CD14-positive monocyte (primary cell): ENCODE data around the gene FBN1. TPM values are rescaled to one million over a fixed set of nuclear protein-coding genes. Genes with fewer than 3 reads are reported as not detected.

ENCODE experiments used
- DNase-seq, 3 donors: peaks; one replicate each; pipeline ENCODE4 v3.0.0-alpha.2; 2011 to 2022
- H2AFZ ChIP-seq: 2 replicates; pipeline ENCODE4 v1.6.0; 2012; ENCODE audit warnings: mild to moderate bottlenecking, low read depth, low read length, inconsistent platforms; ENCODE audit not compliant: insufficient read depth, poor library complexity, severe bottlenecking
- H3K27ac ChIP-seq, 2 donors: 1 replicate in 1 of 2; 2 replicates in 1 of 2; pipeline ENCODE4 v1.5.1; 2012 to 2013; ENCODE audit warnings: low read length in 2 of 2, control low read depth in 1 of 2, inconsistent platforms in 1 of 2, low read depth in 1 of 2, mild to moderate bottlenecking in 1 of 2
- H3K27me3 ChIP-seq, 2 donors: one replicate each; pipeline versions ENCODE4 v1.6.0 to v1.6.1; 2011 to 2013; ENCODE audit warnings: low read length in 2 of 2; ENCODE audit not compliant: control insufficient read depth in 2 of 2, insufficient read depth in 2 of 2
- H3K36me3 ChIP-seq, 2 donors: replicated peaks in 1 of 2; 1 replicate in 1 of 2; 2 replicates in 1 of 2; pipeline versions ENCODE4 v1.5.1 to v1.6.1; 2012 to 2013; ENCODE audit warnings: low read length in 2 of 2, control low read depth in 1 of 2, inconsistent platforms in 1 of 2, mild to moderate bottlenecking in 1 of 2; ENCODE audit not compliant: insufficient read depth in 2 of 2, control insufficient read depth in 1 of 2
- H3K4me1 ChIP-seq, 2 donors: 1 replicate in 1 of 2; 2 replicates in 1 of 2; pipeline versions ENCODE4 v1.5.1 to v1.6.1; 2012 to 2013; ENCODE audit warnings: low read length in 2 of 2, control low read depth in 1 of 2, inconsistent platforms in 1 of 2, mild to moderate bottlenecking in 1 of 2, moderate library complexity in 1 of 2; ENCODE audit not compliant: insufficient read depth in 2 of 2, control insufficient read depth in 1 of 2
- H3K4me2 ChIP-seq: replicated peaks from 2 replicates; pipeline ENCODE3; 2012; ENCODE audit warnings: low read length, moderate library complexity, mild to moderate bottlenecking; ENCODE audit not compliant: poor library complexity, severe bottlenecking; ENCODE audit errors: extremely low read depth
- H3K4me3 ChIP-seq, 3 experiments: fragments of 200-600 bp in 1 of 3; sonication (generic) in 1 of 3; replicated peaks in 1 of 3; 1 replicate in 2 of 3; 2 replicates in 1 of 3; pipeline ENCODE4 v1.5.1; 2011 to 2013; ENCODE audit warnings: low read length in 3 of 3, mild to moderate bottlenecking in 3 of 3, control low read depth in 2 of 3, low read depth in 2 of 3, inconsistent platforms in 1 of 3, moderate library complexity in 1 of 3
- H3K79me2 ChIP-seq: 2 replicates; pipeline ENCODE4 v1.6.0; 2012; ENCODE audit warnings: mild to moderate bottlenecking, control low read depth, inconsistent platforms, low read length, moderate library complexity; ENCODE audit not compliant: insufficient read depth
- H3K9ac ChIP-seq: 2 replicates; pipeline ENCODE4 v1.6.0; 2017; ENCODE audit warnings: low read length, mild to moderate bottlenecking; ENCODE audit not compliant: insufficient read depth, poor library complexity, severe bottlenecking
- H3K9me3 ChIP-seq, 2 donors: replicated peaks in 1 of 2; 1 replicate in 1 of 2; 2 replicates in 1 of 2; pipeline versions ENCODE4 v1.5.1 to v1.6.1; 2012 to 2013; ENCODE audit warnings: low read length in 2 of 2, control low read depth in 1 of 2; ENCODE audit not compliant: control insufficient read depth in 1 of 2, insufficient read depth in 1 of 2
- H4K20me1 ChIP-seq: 2 replicates; pipeline ENCODE4 v1.6.0; 2012; ENCODE audit warnings: mild to moderate bottlenecking, low read length, control low read depth, moderate library complexity; ENCODE audit not compliant: insufficient read depth
- H3K27ac Mint-ChIP-seq, 7 donors: one replicate each; pipeline ENCODE4 v1.8.0; 2020; ENCODE audit warnings: mild to moderate bottlenecking in 7 of 7, mixed read lengths in 7 of 7, moderate library complexity in 6 of 7, inconsistent platforms in 2 of 7
- H3K27me3 Mint-ChIP-seq, 3 donors: one replicate each; pipeline ENCODE4 v1.8.0; 2021 to 2022; ENCODE audit warnings: low read depth in 3 of 3, mild to moderate bottlenecking in 3 of 3, mixed read lengths in 3 of 3, moderate library complexity in 3 of 3, inconsistent platforms in 1 of 3
- H3K36me3 Mint-ChIP-seq, 2 donors: one replicate each; pipeline ENCODE4 v1.8.0; 2020; ENCODE audit warnings: mixed read lengths in 2 of 2, inconsistent platforms in 1 of 2, mild to moderate bottlenecking in 1 of 2
- H3K4me1 Mint-ChIP-seq: one replicate; pipeline ENCODE4 v1.8.0; 2020; ENCODE audit warnings: mild to moderate bottlenecking, mixed read lengths
- H3K4me3 Mint-ChIP-seq, 2 donors: one replicate each; pipeline ENCODE4 v1.8.0; 2020; ENCODE audit warnings: mild to moderate bottlenecking in 2 of 2, mixed read lengths in 2 of 2, moderate library complexity in 1 of 2
- H3K9me3 Mint-ChIP-seq, 7 donors: one replicate each; pipeline ENCODE4 v1.8.0; 2020 to 2022; ENCODE audit warnings: mixed read lengths in 7 of 7, mild to moderate bottlenecking in 6 of 7, moderate library complexity in 6 of 7, inconsistent platforms in 2 of 7
- WGBS: methylation state at CpG from one replicate; pipeline ENCODE4 v1.1.5; 2013; ENCODE audit warnings: missing lambda C conversion rate; ENCODE audit not compliant: insufficient coverage; 5-methylcytosine and 5-hydroxymethylcytosine counted together
- intact Hi-C, 2 donors: fragments of 100-400 bp; cut with micrococcal nuclease; formaldehyde crosslinking; loops; one replicate each; pipeline versions ENCODE4 v1.15.0 to v1.15.1; 2023
- polyA plus RNA-seq, 3 donors: library from polyadenylated mRNA; depleted of rRNA in 1 of 3; unstranded in 2 of 3; stranded (reverse) in 1 of 3; fragments of 300-500 nt in 2 of 3; fragments of >200 nt in 1 of 3; fragmentation: Illumina TruSeq in 2 of 3; gene quantifications; 1 replicate in 2 of 3; 2 replicates in 1 of 3; pipeline ENCODE4 v1.2.3, GENCODE V29; 2012 to 2021
- TF ChIP-seq, protein P1 (sequence below): fragments of 200-600 bp; IDR thresholded peaks from one replicate; pipeline ENCODE4 v1.8.0; 2022; ENCODE audit warnings: antibody characterized with exemption, mild to moderate bottlenecking

The FBN1 gene
- polyA plus RNA-seq, 3 donors = 0.29 TPM; not detected in 2

- H3K4me1 Mint-ChIP-seq = peaks cover 8% of the 10 kb centered on the region
These were observed 175.8 kb downstream of the FBN1 start for GRCh38 chr15:48469681-48470080.

DNA sequence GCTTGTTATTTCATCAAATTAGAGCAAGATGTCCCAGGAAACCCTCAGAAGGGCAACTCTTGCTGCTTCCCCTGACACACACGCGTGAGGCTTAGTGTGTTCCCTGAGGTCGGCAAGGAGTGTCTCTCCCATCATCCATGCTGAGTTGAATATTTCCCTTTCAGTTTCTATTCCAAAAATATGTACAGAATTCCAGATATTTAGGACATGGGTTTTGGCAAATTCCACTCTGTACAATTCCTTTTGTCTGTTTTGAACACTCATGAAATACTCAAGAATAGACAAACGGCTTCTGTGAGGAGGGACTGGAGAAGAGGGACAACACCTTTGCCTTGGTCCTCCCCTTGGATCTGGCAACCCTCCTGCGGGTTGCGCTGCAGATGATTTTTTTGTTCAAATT is 176.2 kb downstream of the FBN1 start:
- no peak for DNase-seq
- WGBS = 95% methylated on average over 2 of the region's 6 CpGs
- intact Hi-C loops = no loop called here
- TF ChIP-seq, protein P1, sequence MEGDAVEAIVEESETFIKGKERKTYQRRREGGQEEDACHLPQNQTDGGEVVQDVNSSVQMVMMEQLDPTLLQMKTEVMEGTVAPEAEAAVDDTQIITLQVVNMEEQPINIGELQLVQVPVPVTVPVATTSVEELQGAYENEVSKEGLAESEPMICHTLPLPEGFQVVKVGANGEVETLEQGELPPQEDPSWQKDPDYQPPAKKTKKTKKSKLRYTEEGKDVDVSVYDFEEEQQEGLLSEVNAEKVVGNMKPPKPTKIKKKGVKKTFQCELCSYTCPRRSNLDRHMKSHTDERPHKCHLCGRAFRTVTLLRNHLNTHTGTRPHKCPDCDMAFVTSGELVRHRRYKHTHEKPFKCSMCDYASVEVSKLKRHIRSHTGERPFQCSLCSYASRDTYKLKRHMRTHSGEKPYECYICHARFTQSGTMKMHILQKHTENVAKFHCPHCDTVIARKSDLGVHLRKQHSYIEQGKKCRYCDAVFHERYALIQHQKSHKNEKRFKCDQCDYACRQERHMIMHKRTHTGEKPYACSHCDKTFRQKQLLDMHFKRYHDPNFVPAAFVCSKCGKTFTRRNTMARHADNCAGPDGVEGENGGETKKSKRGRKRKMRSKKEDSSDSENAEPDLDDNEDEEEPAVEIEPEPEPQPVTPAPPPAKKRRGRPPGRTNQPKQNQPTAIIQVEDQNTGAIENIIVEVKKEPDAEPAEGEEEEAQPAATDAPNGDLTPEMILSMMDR = no peak
- H3K27me3 ChIP-seq = no peaks in the 10 kb centered on the region
- H3K9me3 ChIP-seq = no peaks in the 10 kb centered on the region
- no peaks in the 10 kb centered on the region for H3K36me3 ChIP-seq
- Mint-ChIP-seq H3K27ac (no peak overlapping the region), H3K36me3 (peaks cover 0 to 2% of the 10 kb centered on the region in 2 donors), H3K4me3 (no peak overlapping the region), H3K4me1 (peaks cover 8% of the 10 kb centered on the region), H3K9me3 (peaks cover 0 to 7% (median 0%) of the 10 kb centered on the region in 7 donors), H3K27me3 (no peaks in the 10 kb centered on the region)
- H3K9ac ChIP-seq = no peak overlapping the region
- no peak overlapping the region for H3K4me2 ChIP-seq
- peaks cover 6 to 8% of the 10 kb centered on the region in 2 donors for H3K4me1 ChIP-seq
- no peak overlapping the region for H2AFZ ChIP-seq
- H3K27ac ChIP-seq = no peak overlapping the region
- no peaks in the 10 kb centered on the region for H4K20me1 ChIP-seq
- no peaks in the 10 kb centered on the region for H3K79me2 ChIP-seq
- no peak overlapping the region for H3K4me3 ChIP-seq

More at GRCh38 chr15:48469681-48470080, 175.8 kb downstream of the FBN1 start:
- no peaks in the 10 kb centered on the region for H3K79me2 ChIP-seq
- H3K9ac ChIP-seq = no peak overlapping the region
- no peak overlapping the region for H3K4me2 ChIP-seq
- H3K4me3 ChIP-seq = no peak overlapping the region
- peaks cover 6 to 8% of the 10 kb centered on the region in 2 donors for H3K4me1 ChIP-seq
- 94% methylated on average over 5 of the region's 5 CpGs for WGBS
- no peaks in the 10 kb centered on the region for H3K36me3 ChIP-seq
- Mint-ChIP-seq H3K27ac (no peak overlapping the region), H3K4me3 (no peak overlapping the region), H3K27me3 (no peaks in the 10 kb centered on the region), H3K36me3 (no peaks in the 10 kb centered on the region), H3K9me3 (peaks cover 0 to 6% (median 0%) of the 10 kb centered on the region in 7 donors)
- no peak overlapping the region for H3K27ac ChIP-seq
- H3K9me3 ChIP-seq = no peaks in the 10 kb centered on the region
- TF ChIP-seq, protein P1 = no peak
- no peak for DNase-seq
- intact Hi-C loops = no loop called here
- no peaks in the 10 kb centered on the region for H4K20me1 ChIP-seq
- H2AFZ ChIP-seq = no peak overlapping the region
- H3K27me3 ChIP-seq = no peaks in the 10 kb centered on the region
